Measurements from ENCODE around the gene BICC1. TPM values are rescaled to one million over a fixed set of nuclear protein-coding genes. Genes with fewer than 3 reads are reported as not detected.

BICC1 gene
- total RNA-seq, 1 donor from 2014 or later, result 0.41 TPM

GRCh38 chr10:58488921-58489320 lies 23.8 kb upstream of the BICC1 start:
- no peaks in the 10 kb centered on the region for H3F3A ChIP-seq (ENCODE audit: low read depth)
- H3K4me1 ChIP-seq, result no peaks in the 10 kb centered on the region
- H3K79me2 ChIP-seq (ENCODE audit: low read depth), result no peaks in the 10 kb centered on the region
- H3K4me3 ChIP-seq, result no peak overlapping the region
- Mint-ChIP-seq H3K27ac (no peak overlapping the region), H3K27me3 (ENCODE audit: insufficient read depth, low read depth) (no peaks in the 10 kb centered on the region), H3K36me3 (no peaks in the 10 kb centered on the region), H3K4me1 (no peaks in the 10 kb centered on the region), H3K9me3 (no peaks in the 10 kb centered on the region), H3K4me3 (no peak overlapping the region)
- H3K27me3 ChIP-seq, result no peaks in the 10 kb centered on the region
- TF ChIP-seq CTCF (IDR thresholded peaks at IDR 0.05) (no peak), EZH2 (IDR thresholded peaks at IDR 0.05) (no peak), EZH2phosphoT487 (IDR thresholded peaks at IDR 0.05) (no peak)
- no peak for DNase-seq (ENCODE audit: low spot score)
- no peak overlapping the region for H3K9ac ChIP-seq
- no peak overlapping the region for H2AFZ ChIP-seq (replicated peaks)
- no peaks in the 10 kb centered on the region for H3K9me3 ChIP-seq (ENCODE audit: low read depth)
- H4K20me1 ChIP-seq (ENCODE audit: low read depth), result no peaks in the 10 kb centered on the region
- no peak overlapping the region for H3K4me2 ChIP-seq
- no peak overlapping the region for H3K27ac ChIP-seq
- H3K36me3 ChIP-seq, result no peaks in the 10 kb centered on the region

- TF ChIP-seq EZH2 (IDR thresholded peaks at IDR 0.05), result no peak
- no peak for TF ChIP-seq CTCF (IDR thresholded peaks at IDR 0.05)
- TF ChIP-seq EZH2phosphoT487 (IDR thresholded peaks at IDR 0.05), result no peak
- no peaks in the 10 kb centered on the region for H3K9me3 ChIP-seq (ENCODE audit: low read depth)
- H3K4me2 ChIP-seq, result no peak overlapping the region
- Mint-ChIP-seq H3K36me3 (no peaks in the 10 kb centered on the region), H3K9me3 (no peaks in the 10 kb centered on the region), H3K4me3 (no peak overlapping the region), H3K27me3 (ENCODE audit: insufficient read depth, low read depth) (no peaks in the 10 kb centered on the region), H3K4me1 (no peaks in the 10 kb centered on the region), H3K27ac (no peak overlapping the region)
- H2AFZ ChIP-seq (replicated peaks), result no peak overlapping the region
- no peak overlapping the region for H3K27ac ChIP-seq
- H3K4me1 ChIP-seq, result no peaks in the 10 kb centered on the region
- no peaks in the 10 kb centered on the region for H3K27me3 ChIP-seq
- H3K9ac ChIP-seq, result no peak overlapping the region
- no peak overlapping the region for H3K4me3 ChIP-seq
- no peaks in the 10 kb centered on the region for H3K79me2 ChIP-seq (ENCODE audit: low read depth)
- H3K36me3 ChIP-seq, result no peaks in the 10 kb centered on the region
- DNase-seq (ENCODE audit: low spot score), result no peak
- no peaks in the 10 kb centered on the region for H4K20me1 ChIP-seq (ENCODE audit: low read depth)
- no peaks in the 10 kb centered on the region for H3F3A ChIP-seq (ENCODE audit: low read depth)
Measured at GRCh38 chr10:58502956-58503355, 9.7 kb upstream of the BICC1 start.

- Histone ChIP-seq H4K20me1 (ENCODE audit: low read depth) (peaks cover 5% of the 10 kb centered on the region), H3K27ac (no peak overlapping the region), H3K79me2 (ENCODE audit: low read depth) (no peaks in the 10 kb centered on the region), H2AFZ (replicated peaks) (no peak overlapping the region), H3K36me3 (no peaks in the 10 kb centered on the region), H3K4me3 (no peak overlapping the region), H3K4me2 (no peak overlapping the region), H3K4me1 (no peaks in the 10 kb centered on the region), H3K9me3 (ENCODE audit: low read depth) (no peaks in the 10 kb centered on the region), H3K9ac (no peak overlapping the region), H3K27me3 (peaks cover 51% of the 10 kb centered on the region), H3F3A (ENCODE audit: low read depth) (peaks cover 5% of the 10 kb centered on the region)
- Mint-ChIP-seq H3K4me1 (peaks cover 4% of the 10 kb centered on the region), H3K27ac (no peak overlapping the region), H3K4me3 (no peak overlapping the region), H3K36me3 (no peaks in the 10 kb centered on the region), H3K9me3 (no peaks in the 10 kb centered on the region), H3K27me3 (ENCODE audit: insufficient read depth, low read depth) (no peaks in the 10 kb centered on the region)
- DNase-seq (ENCODE audit: low spot score), result no peak
- TF ChIP-seq EZH2 (IDR thresholded peaks at IDR 0.05) (no peak), EZH2phosphoT487 (IDR thresholded peaks at IDR 0.05) (no peak), CTCF (IDR thresholded peaks at IDR 0.05) (no peak)
Measured at GRCh38 chr10:58508316-58508715, 4.4 kb upstream of the BICC1 start.
